SK-N-SH (cell line): ENCODE results near the gene PCF11. TPM values are rescaled to one million over a fixed set of nuclear protein-coding genes. Genes with fewer than 3 reads are reported as not detected.

Experiments used
- CTCF ChIA-PET: fragments of 300-600, 350-600 bp; formaldehyde crosslinking; extraction: SDS; loops from one replicate; lab custom pipeline; 2021; lab: Yijun Ruan, JAX
- POLR2A ChIA-PET: fragments of 350-600 bp; sonication (Branson Sonifier 250); formaldehyde crosslinking; extraction: SDS; loops from one replicate; lab custom pipeline; 2020; ENCODE audit warnings: antibody characterized with exemption, inconsistent platforms; lab: Yijun Ruan, JAX
- DNase-seq: peaks from one replicate; pipeline ENCODE4 v3.0.0; 2012
- H2AFZ ChIP-seq: fragments of 200-600 bp; sonication (generic); 2 replicates; pipeline ENCODE4 v1.8.1; 2016; ENCODE audit warnings: antibody characterized with exemption, mild to moderate bottlenecking, low read depth
- H3F3A ChIP-seq: fragments of 200-600 bp; sonication (generic); replicated peaks from 2 replicates; pipeline ENCODE3; 2016; ENCODE audit warnings: antibody characterized with exemption, mild to moderate bottlenecking; ENCODE audit not compliant: insufficient read depth
- H3K27ac ChIP-seq, 2 experiments: fragments of 200-500 bp in 1 of 2; fragments of 200-600 bp in 1 of 2; sonication (Bioruptor generic) in 1 of 2; sonication (generic), shearing (Covaris generic) in 1 of 2; 2 replicates each; pipeline versions ENCODE4 v1.5.1 to v1.6.1; 2014 to 2016; ENCODE audit warnings: low read depth in 2 of 2, inconsistent platforms in 1 of 2, low read length in 1 of 2, mild to moderate bottlenecking in 1 of 2, mixed read lengths in 1 of 2
- H3K27me3 ChIP-seq: fragments of 200-600 bp; sonication (generic), shearing (Covaris generic); 2 replicates; pipeline ENCODE4 v1.6.1; 2016; ENCODE audit warnings: mixed run types; ENCODE audit not compliant: insufficient read depth
- H3K36me3 ChIP-seq, 2 experiments: fragments of 200-500 bp in 1 of 2; fragments of 200-600 bp in 1 of 2; sonication (Bioruptor generic) in 1 of 2; sonication (generic) in 1 of 2; replicated peaks in 1 of 2; 2 replicates each; pipeline versions ENCODE3 to v1.5.1; 2014 to 2016; ENCODE audit warnings: low read length in 1 of 2, mild to moderate bottlenecking in 1 of 2; ENCODE audit not compliant: insufficient read depth in 2 of 2, control insufficient read depth in 1 of 2
- H3K4me1 ChIP-seq, 2 experiments: fragments of 200-500 bp in 1 of 2; fragments of 200-600 bp in 1 of 2; sonication (Bioruptor generic) in 1 of 2; sonication (generic), shearing (Covaris generic) in 1 of 2; 2 replicates each; pipeline versions ENCODE4 v1.5.1 to v1.6.1; 2014 to 2016; ENCODE audit warnings: low read depth in 1 of 2, low read length in 1 of 2, mixed run types in 1 of 2; ENCODE audit not compliant: insufficient read depth in 2 of 2, control insufficient read depth in 1 of 2
- H3K4me2 ChIP-seq: fragments of 200-600 bp; sonication (generic), shearing (Covaris generic); 2 replicates; pipeline ENCODE4 v1.6.1; 2017; ENCODE audit warnings: mixed run types
- H3K4me3 ChIP-seq, 2 experiments: fragments of 200-500 bp in 1 of 2; fragments of 200-600 bp in 1 of 2; sonication (Bioruptor generic) in 1 of 2; sonication (generic), shearing (Covaris generic) in 1 of 2; 2 replicates each; pipeline versions ENCODE4 v1.5.1 to v1.8.1; 2014 to 2016; ENCODE audit warnings: low read depth in 2 of 2, inconsistent platforms in 1 of 2, low read length in 1 of 2, mild to moderate bottlenecking in 1 of 2, mixed read lengths in 1 of 2, moderate library complexity in 1 of 2
- H3K79me2 ChIP-seq: fragments of 200-600 bp; sonication (generic); 2 replicates; pipeline ENCODE4 v1.8.1; 2017; ENCODE audit warnings: mild to moderate bottlenecking; ENCODE audit not compliant: insufficient read depth
- H3K9ac ChIP-seq: fragments of 200-600 bp; sonication (generic); 2 replicates; pipeline ENCODE4 v1.6.1; 2017; ENCODE audit warnings: mixed run types
- H3K9me2 ChIP-seq: fragments of 200-600 bp; sonication (generic); 2 replicates; pipeline ENCODE4 v1.6.1; 2017; ENCODE audit warnings: mixed run types
- H3K9me3 ChIP-seq: fragments of 200-600 bp; sonication (generic); 2 replicates; pipeline ENCODE4 v1.6.1; 2017; ENCODE audit warnings: mixed run types, mild to moderate bottlenecking, moderate library complexity
- H4K20me1 ChIP-seq: fragments of 200-600 bp; sonication (generic); 2 replicates; pipeline ENCODE4 v1.6.1; 2017; ENCODE audit warnings: mild to moderate bottlenecking, mixed run types; ENCODE audit not compliant: insufficient read depth
- CHD2 ChIP-seq: fragments of 150-350 bp; IDR thresholded peaks from 2 replicates; pipeline ENCODE4 v1.6.1; 2018; ENCODE audit warnings: low read length; ENCODE audit not compliant: partially characterized antibody
- CTCF ChIP-seq: fragments of 200-600 bp; sonication (generic); IDR thresholded peaks from 2 replicates; pipeline ENCODE4 v1.6.1; 2017; ENCODE audit warnings: antibody characterized with exemption, mild to moderate bottlenecking, moderate library complexity
- ELF1 ChIP-seq: IDR thresholded peaks from 2 replicates; pipeline ENCODE4 v1.4.0; 2012
- EP300 ChIP-seq, 2 experiments: IDR thresholded peaks; 2 replicates each; pipeline versions ENCODE4 v1.4.0 to v1.6.1; 2012; ENCODE audit warnings: borderline replicate concordance in 1 of 2, low read depth in 1 of 2, low read length in 1 of 2
- GABPA ChIP-seq: IDR thresholded peaks from 2 replicates; pipeline ENCODE4 v1.4.0; 2012; ENCODE audit warnings: low read depth, mild to moderate bottlenecking
- GATA2 ChIP-seq: sonication (generic); formaldehyde crosslinking; IDR thresholded peaks from 2 replicates; pipeline ENCODE4 v1.5.0; 2020; ENCODE audit warnings: mild to moderate bottlenecking, missing genetic modification reagents
- MEF2A ChIP-seq: IDR thresholded peaks from 2 replicates; pipeline ENCODE4 v1.4.0; 2012; ENCODE audit warnings: low read depth, borderline replicate concordance
- NRF1 ChIP-seq: IDR thresholded peaks from 2 replicates; pipeline ENCODE4 v1.6.1; 2012; ENCODE audit warnings: low read depth, mild to moderate bottlenecking, low read length
- PBX3 ChIP-seq: IDR thresholded peaks from 2 replicates; pipeline ENCODE4; 2012
- POLR2AphosphoS5 ChIP-seq: IDR thresholded peaks from 2 replicates; pipeline ENCODE4 v1.6.1; 2012; ENCODE audit warnings: low read depth, low read length
- REST ChIP-seq: IDR thresholded peaks from 2 replicates; pipeline ENCODE4 v1.6.1; 2012; ENCODE audit warnings: mild to moderate bottlenecking, low read depth, low read length, moderate library complexity
- SMC3 ChIP-seq: IDR thresholded peaks from 2 replicates; pipeline ENCODE4 v1.6.1; 2012; ENCODE audit warnings: low read depth, low read length, improper control_type of control experiment
- TAF1 ChIP-seq: IDR thresholded peaks from 2 replicates; pipeline ENCODE4 v1.6.1; 2012; ENCODE audit warnings: low read depth, mild to moderate bottlenecking, low read length, moderate library complexity, borderline replicate concordance
- TCF12 ChIP-seq: IDR thresholded peaks from 2 replicates; pipeline ENCODE4 v1.4.0; 2012
- TEAD4 ChIP-seq: IDR thresholded peaks from 2 replicates; pipeline ENCODE4 v1.4.0; 2012; ENCODE audit warnings: mild to moderate bottlenecking, borderline replicate concordance; ENCODE audit not compliant: insufficient read depth
- USF1 ChIP-seq: IDR thresholded peaks from 2 replicates; pipeline ENCODE4 v1.4.0; 2012; ENCODE audit warnings: low read depth, borderline replicate concordance
- USF2 ChIP-seq: fragments of 150-350 bp; IDR thresholded peaks from 2 replicates; pipeline ENCODE4 v1.6.1; 2017; ENCODE audit warnings: antibody characterized with exemption, low read length, low read depth, borderline replicate concordance
- WGBS: methylation state at CpG from one replicate; pipeline ENCODE4 v1.1.6; 2017; ENCODE audit warnings: low lambda C conversion rate; 5-methylcytosine and 5-hydroxymethylcytosine counted together
- polyA plus RNA-seq, 3 experiments: library from polyadenylated mRNA; depleted of rRNA; stranded (reverse); fragments of >200 nt; gene quantifications; 2 replicates each; pipeline ENCODE4 v1.2.3, GENCODE V29; 2012

Gene PCF11
- polyA plus RNA-seq, 1 of the 3 experiments (the other 2 are of a cell fraction) = 22.4 TPM

GRCh38 chr11:83139310-83139709 is 17.6 kb upstream of the PCF11 start (continued):
- no peak for TF ChIP-seq GATA2

GRCh38 chr11:83140691-83141455 is 16.1 kb upstream of the PCF11 start:
- Histone ChIP-seq H3K4me1 (no peaks in the 10 kb centered on the region), H3K4me3 (no peak overlapping the region), H3K79me2 (no peaks in the 10 kb centered on the region), H3K9me3 (no peaks in the 10 kb centered on the region), H3K9ac (no peak overlapping the region), H3K27me3 (no peaks in the 10 kb centered on the region), H3K36me3 (no peaks in the 10 kb centered on the region)
- WGBS = 86% methylated on average over 11 of the region's 11 CpGs
- TF ChIP-seq CTCF = no peak
- no peak for TF ChIP-seq NRF1
- TF ChIP-seq USF1 = no peak
- no peak for TF ChIP-seq USF2
- TF ChIP-seq POLR2AphosphoS5 = no peak
- TF ChIP-seq TAF1 = no peak
- TF ChIP-seq MEF2A = no peak
- TF ChIP-seq CHD2 = no peak
- TF ChIP-seq PBX3 = no peak
- no peak for TF ChIP-seq TEAD4
- no peak for TF ChIP-seq GABPA
- TF ChIP-seq EP300 (IDR thresholded peaks at IDR 0.05; ENCODE audit: borderline replicate concordance in 1 of 2, low read depth in 1 of 2, low read length in 1 of 2) = no peak
- no peak for TF ChIP-seq TCF12
- TF ChIP-seq REST = no peak
- TF ChIP-seq SMC3 = no peak
- TF ChIP-seq ELF1 = no peak
- TF ChIP-seq, all 33 proteins: peak for 0
- H4K20me1 ChIP-seq = no peaks in the 10 kb centered on the region
- no peaks in the 10 kb centered on the region for H3F3A ChIP-seq
- no peak overlapping the region for H3K27ac ChIP-seq
- H3K9me2 ChIP-seq = no peaks in the 10 kb centered on the region
- H2AFZ ChIP-seq = no peak overlapping the region
- H3K4me2 ChIP-seq = no peak overlapping the region
- ChIA-PET CTCF (no interaction called here), POLR2A (no interaction called here)
- DNase-seq = no peak
